Measurements from ENCODE around the gene C9orf50. TPM values are rescaled to one million over a fixed set of nuclear protein-coding genes. Genes with fewer than 3 reads are reported as not detected.

C9orf50 gene
- total RNA-seq, 4 donors from 2014 or later, result 0.34 TPM; not detected in 3

DNA sequence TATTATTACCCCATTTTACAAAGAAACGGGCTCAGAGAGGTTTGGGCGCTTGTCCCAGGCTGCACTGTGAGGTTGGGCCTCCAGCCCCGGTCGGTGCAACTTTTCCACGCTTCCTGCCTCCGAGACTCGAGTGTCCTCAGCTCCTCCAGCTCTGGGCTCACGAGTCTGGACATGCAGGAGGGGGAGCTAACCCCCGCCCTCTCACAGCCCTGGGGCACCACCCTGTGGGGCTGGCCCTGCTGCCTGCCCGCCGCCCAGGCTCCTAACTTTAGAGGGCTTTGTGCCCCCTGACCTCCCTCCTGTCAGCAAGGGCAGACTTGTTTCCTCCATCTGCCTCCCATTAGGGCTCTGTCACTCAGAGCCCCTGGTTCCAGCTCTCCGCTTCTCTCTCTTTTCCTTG is 25.4 kb upstream of the C9orf50 start:
- Histone ChIP-seq H3K4me1 (peaks cover 1 to 13% (median 9%) of the 10 kb centered on the region in 4 donors), H3K27ac (replicated peaks in 1 of 4) (no peak overlapping the region), H3K9me3 (no peaks in the 10 kb centered on the region), H3K4me3 (no peak overlapping the region), H3K27me3 (no peaks in the 10 kb centered on the region), H3K36me3 (no peaks in the 10 kb centered on the region)
- WGBS, result 78% methylated on average over 12 of the region's 12 CpGs
- TF ChIP-seq, protein P1, sequence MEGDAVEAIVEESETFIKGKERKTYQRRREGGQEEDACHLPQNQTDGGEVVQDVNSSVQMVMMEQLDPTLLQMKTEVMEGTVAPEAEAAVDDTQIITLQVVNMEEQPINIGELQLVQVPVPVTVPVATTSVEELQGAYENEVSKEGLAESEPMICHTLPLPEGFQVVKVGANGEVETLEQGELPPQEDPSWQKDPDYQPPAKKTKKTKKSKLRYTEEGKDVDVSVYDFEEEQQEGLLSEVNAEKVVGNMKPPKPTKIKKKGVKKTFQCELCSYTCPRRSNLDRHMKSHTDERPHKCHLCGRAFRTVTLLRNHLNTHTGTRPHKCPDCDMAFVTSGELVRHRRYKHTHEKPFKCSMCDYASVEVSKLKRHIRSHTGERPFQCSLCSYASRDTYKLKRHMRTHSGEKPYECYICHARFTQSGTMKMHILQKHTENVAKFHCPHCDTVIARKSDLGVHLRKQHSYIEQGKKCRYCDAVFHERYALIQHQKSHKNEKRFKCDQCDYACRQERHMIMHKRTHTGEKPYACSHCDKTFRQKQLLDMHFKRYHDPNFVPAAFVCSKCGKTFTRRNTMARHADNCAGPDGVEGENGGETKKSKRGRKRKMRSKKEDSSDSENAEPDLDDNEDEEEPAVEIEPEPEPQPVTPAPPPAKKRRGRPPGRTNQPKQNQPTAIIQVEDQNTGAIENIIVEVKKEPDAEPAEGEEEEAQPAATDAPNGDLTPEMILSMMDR (IDR thresholded peaks at IDR 0.05), result no peak
- TF ChIP-seq POLR2A (IDR thresholded peaks at IDR 0.05; ENCODE audit: low read depth) (no peak), EP300 (IDR thresholded peaks at IDR 0.05) (no peak), POLR2AphosphoS5 (IDR thresholded peaks at IDR 0.05) (no peak)
- intact Hi-C loops (cut with DNase I), result no loop called here
- no peak for DNase-seq (ENCODE audit: extremely low spot score)

DNA sequence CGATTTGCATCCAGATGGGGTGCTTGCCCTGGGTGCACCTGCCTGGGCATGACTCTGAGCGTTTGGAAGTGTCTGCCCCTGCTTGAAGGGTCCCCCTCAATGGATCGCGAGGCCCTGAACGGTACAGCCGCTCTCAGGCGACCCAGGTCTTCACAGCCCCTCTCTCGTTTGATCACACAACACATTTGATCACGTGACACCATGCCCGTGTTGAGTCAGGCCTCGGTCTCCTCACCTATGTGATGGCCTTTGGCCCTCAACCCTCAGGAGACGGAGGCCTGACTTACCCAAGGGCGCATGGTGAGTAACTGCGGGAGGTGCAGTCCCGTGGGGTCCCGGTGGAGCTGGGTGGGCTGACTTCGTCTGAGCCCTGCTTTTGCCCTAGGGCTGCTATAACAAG is 24.0 kb upstream of the C9orf50 start:
- peaks cover 15 to 27% (median 23%) of the 10 kb centered on the region in 4 donors for H3K4me1 ChIP-seq
- H3K4me3 ChIP-seq, result no peak overlapping the region
- TF ChIP-seq, protein P1 (IDR thresholded peaks at IDR 0.05), result no peak
- TF ChIP-seq POLR2A (IDR thresholded peaks at IDR 0.05; ENCODE audit: low read depth) (no peak), EP300 (IDR thresholded peaks at IDR 0.05) (no peak), POLR2AphosphoS5 (IDR thresholded peaks at IDR 0.05) (no peak)
- H3K36me3 ChIP-seq, result no peaks in the 10 kb centered on the region
- no peak for DNase-seq (ENCODE audit: extremely low spot score)
- no peak overlapping the region for H3K27ac ChIP-seq (replicated peaks in 1 of 4)
- no peaks in the 10 kb centered on the region for H3K27me3 ChIP-seq
- intact Hi-C loops (cut with DNase I), result loop anchor here (5.0 kb wide), 1 partner anchor 92 kb away; no protein-coding TSS in a partner anchor
- WGBS, result 92% methylated on average over 2 of the region's 17 CpGs
- H3K9me3 ChIP-seq, result no peaks in the 10 kb centered on the region

DNA sequence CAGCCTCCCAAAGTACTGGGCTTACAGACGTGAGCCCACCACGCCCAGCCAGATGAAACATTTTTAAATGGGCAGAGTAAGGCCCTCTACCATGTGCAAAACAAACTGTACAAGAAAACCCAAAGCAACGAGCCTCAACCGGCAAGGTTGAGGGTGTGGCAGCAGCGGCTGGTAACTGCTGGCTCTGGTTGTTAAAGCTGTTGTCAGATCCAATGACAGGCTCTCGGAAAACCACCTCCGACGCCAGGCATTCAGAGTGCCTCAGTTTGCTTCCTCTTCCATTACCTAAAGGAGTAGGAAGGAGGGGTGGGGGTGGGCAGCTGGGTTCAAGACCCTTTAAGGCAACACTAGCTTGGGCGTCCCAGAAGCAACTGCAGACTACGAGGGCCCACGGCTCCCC is 23.5 kb upstream of the C9orf50 start:
- intact Hi-C loops (cut with DNase I), result loop anchor here (5.0 kb wide), 1 partner anchor 93 kb away; no protein-coding TSS in a partner anchor
- WGBS, result 81% methylated on average over 11 of the region's 11 CpGs
- Histone ChIP-seq H3K36me3 (peaks cover 0 to 5% (median 4%) of the 10 kb centered on the region in 4 donors), H3K4me3 (no peak overlapping the region), H3K4me1 (peaks cover 20 to 32% (median 28%) of the 10 kb centered on the region in 4 donors), H3K9me3 (no peaks in the 10 kb centered on the region), H3K27ac (replicated peaks in 1 of 4) (no peak overlapping the region), H3K27me3 (no peaks in the 10 kb centered on the region)
- DNase-seq (ENCODE audit: extremely low spot score), result no peak
- TF ChIP-seq EP300 (IDR thresholded peaks at IDR 0.05), result no peak
- no peak for TF ChIP-seq POLR2AphosphoS5 (IDR thresholded peaks at IDR 0.05)
- TF ChIP-seq, protein P1 (IDR thresholded peaks at IDR 0.05), result no peak
- TF ChIP-seq POLR2A (IDR thresholded peaks at IDR 0.05; ENCODE audit: low read depth), result no peak

DNA sequence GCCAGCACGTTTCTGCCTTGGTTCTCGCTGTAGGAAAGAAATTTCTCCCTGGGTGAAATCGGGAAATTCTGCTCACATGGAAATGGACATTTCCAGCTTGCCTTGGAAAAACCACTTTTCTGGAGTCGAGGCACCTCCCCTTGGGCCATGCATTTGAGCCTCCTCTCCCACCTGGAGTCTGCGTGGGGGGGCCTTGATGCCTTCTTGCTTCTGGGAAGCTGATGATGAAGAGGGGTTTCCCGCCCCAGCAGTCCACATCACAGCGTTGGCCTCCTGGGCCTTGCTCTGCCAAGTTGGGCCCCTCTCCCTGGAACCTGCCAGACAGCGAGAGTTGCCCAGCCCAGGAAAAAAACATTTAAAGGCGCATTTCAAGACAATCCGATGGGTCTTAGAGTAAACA is 22.8 kb upstream of the C9orf50 start:
- intact Hi-C loops (cut with DNase I), result loop anchor here (2.0 to 5.0 kb wide), 2 partner anchors 94 to 139 kb away; no protein-coding TSS in a partner anchor
- DNase-seq (ENCODE audit: extremely low spot score), result no peak
- TF ChIP-seq EP300 (IDR thresholded peaks at IDR 0.05) (no peak), POLR2A (IDR thresholded peaks at IDR 0.05; ENCODE audit: low read depth) (no peak), POLR2AphosphoS5 (IDR thresholded peaks at IDR 0.05) (no peak)
- TF ChIP-seq, protein P1 (IDR thresholded peaks at IDR 0.05), result no peak
- Histone ChIP-seq H3K27ac (replicated peaks in 1 of 4) (no peak overlapping the region), H3K36me3 (peaks cover 6 to 12% (median 11%) of the 10 kb centered on the region in 4 donors), H3K4me1 (peaks cover 23 to 39% (median 34%) of the 10 kb centered on the region in 4 donors), H3K9me3 (no peaks in the 10 kb centered on the region), H3K27me3 (no peaks in the 10 kb centered on the region), H3K4me3 (no peak overlapping the region)
- WGBS, result 84% methylated on average over 10 of the region's 10 CpGs
